OCI-M1 (cell line): ENCODE data around the gene RPP30.
"Not testable (repeated sequence)": the region's sequence is repeated elsewhere in the genome, so short reads cannot be mapped to it uniquely, and the experiment has no call there.

Experiments
- DNase-seq: peaks from one replicate; lab custom pipeline; 2025; lab: John Stamatoyannopoulos, UW

RPP30 gene

DNA sequence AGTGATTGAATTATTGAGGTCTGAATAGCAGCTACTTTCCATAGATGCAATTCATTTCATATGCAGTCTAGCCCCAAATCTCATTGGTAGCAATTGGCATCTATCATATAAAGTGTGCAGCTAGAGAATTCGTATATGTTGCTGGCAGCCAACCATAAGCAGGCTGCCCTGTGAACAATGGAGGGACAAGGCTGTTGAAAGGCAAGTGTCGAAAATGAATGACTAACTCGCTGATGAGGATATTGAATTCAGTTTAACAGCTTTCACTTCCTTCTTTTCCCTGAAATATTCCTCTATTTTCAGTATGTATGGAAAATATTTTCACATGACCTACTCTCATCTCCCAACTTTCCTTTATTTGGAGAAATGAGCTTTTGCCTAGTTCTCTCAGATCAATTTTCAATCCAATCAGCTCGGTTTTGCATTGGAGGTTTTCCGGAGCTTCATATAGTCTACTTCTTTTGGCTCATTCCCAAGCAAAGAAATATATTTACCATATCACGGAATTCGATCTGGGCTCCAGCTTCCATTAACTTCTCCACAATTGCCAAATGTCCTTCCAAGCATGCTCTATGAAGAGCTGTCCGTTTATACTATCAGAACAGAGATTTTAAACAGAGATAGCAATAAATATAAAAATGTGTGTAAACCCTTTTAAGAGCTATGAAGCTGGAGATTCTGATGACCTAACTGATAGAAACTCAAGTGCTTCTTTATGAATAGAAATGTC lies 45.6 kb downstream of the RPP30 start:
- DNase-seq, result no peak

DNA sequence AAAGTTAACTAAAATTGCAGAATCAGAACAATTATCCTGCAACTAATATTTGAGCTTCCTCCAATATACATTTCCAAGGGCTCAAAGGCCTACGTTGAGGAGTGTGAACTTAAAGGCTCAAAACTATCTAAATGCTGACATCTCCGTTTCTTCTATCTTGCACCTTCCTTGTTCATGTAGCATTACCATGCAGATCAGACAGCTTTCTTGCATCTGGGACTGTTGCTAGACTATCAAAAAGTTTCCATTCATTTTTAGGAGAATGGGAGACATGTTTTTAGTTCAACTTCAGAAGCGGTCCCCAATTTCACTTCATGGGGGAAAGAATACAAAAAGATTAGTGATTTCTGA lies 46.2 kb downstream of the RPP30 start:
- DNase-seq, result no peak

DNA sequence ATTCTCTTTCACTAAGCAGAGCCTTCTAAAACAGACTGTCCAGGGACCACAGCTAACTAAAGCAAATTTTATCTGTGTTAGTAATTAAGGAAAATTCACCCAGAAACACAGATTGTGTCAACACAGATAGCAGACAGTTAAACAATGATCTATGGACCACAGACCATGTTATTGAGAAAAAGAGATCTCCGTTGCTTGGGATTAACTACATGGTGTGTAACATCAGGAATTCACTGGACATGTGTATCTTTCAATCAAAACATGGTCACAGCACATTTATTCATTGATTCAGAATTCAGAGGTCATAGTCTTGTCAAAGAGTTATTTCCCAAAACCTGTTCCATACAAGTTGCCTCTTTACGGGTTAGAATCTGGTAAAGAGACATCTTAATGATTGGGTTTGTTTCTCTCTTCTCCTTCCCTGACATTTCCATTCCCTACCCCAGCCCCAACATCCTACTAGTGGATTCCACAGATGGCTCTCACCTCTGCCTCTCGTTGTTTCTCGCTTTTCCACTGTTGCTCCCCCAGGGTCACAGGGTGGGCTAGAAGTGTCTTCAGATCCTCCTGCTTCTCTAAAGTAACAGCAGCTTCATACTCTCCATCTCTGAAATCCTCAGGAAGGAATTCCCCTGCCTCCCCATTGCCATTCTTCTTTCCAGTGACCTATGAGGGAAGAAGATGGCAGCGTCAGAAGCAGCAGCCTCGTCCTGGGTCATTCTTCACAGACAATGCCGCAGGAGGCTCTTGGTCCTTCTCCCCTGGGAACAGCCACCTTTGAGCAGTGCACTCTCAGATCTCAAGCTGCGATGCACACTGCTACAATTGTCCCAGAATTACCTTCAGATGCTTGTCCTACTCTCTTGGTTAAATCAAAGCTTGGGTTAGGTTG lies 48.2 kb downstream of the RPP30 start:
- no peak for DNase-seq

DNA sequence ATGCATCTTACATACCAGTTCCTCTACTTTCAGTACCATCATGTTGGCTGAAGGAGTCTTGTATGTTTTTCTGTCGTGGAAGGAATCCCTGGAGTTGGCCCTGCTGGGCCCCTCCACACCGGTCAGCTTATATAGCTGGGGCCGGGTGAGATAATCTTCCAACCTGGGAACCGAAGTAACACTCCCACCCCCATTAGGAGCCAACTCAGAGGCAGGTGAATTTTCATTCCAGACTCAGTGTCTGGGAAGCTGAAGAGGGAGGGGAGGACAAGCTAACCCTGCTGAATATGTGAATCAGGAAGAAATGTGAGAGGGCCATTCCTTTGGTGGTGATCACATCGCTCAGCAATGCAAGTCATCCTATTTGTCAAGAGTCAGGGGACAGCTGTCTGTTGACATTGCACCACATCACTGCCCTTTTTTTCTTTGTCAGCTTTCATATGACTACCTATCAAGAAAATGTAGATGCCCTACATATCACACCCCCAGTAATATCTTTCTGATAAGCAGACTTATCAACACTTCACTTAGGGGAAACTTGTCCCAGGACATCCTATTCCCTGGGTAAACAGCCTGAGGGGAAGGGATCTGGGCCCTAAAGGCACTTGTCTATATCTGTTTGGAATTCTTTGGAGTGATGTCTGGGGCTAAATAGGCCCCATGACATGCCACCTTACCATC lies 49.4 kb downstream of the RPP30 start, which contains the start of gene ANKRD1:
Gene ANKRD1 (minus strand): TSS at position 102 of the 681 bp plus-strand sequence. CDS start 60 bp downstream, at position 42.
- no peak for DNase-seq

DNA sequence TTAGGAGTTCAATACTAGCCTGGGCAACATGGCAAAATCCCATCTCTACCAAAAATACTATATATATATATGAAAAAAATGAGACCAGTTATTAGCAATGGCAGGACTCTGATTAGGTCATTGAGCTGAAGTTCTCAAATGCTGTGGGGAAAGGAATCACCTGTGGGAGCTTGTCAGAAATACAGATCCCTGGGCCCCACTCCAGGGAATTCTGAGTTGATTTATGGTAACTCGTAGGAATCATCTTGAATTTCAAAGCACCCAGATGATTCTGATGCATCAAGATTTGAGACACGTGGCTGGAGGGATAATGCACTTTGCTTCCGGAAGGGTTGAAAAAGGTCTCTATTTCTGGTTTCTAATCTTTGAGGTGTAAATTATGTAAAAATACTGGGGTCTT lies 50.1 kb downstream of the RPP30 start:
- DNase-seq, result no peak

DNA sequence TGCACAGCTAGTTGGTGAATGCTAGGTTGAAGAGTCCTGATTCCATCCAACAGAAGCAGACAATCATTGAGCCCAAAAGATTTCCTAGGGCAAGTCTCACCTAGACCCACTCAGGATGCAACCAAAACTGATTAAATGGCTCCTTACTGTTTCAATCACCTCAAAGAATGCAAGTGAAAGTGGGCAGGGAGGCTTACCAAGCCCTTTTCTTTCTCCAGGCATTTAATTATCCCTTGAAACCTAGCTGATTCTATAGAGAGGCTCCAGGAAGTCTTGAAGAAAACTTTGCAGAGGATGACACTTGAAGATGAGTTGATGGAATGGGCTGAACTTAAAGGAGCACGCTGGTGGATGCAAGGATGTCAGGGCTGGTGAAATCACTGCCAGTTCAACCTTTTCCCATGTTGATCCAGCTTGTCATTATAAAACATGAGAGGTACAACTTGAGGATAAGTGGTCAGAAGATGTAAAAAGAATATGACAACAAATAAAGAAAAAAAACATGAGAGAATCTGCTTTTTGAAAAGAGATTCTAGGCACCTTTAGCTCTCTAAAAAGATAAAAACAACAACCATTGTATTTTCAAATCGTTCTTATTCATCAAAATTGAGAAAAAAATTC lies 51.4 kb downstream of the RPP30 start:
- DNase-seq, result no peak

DNA sequence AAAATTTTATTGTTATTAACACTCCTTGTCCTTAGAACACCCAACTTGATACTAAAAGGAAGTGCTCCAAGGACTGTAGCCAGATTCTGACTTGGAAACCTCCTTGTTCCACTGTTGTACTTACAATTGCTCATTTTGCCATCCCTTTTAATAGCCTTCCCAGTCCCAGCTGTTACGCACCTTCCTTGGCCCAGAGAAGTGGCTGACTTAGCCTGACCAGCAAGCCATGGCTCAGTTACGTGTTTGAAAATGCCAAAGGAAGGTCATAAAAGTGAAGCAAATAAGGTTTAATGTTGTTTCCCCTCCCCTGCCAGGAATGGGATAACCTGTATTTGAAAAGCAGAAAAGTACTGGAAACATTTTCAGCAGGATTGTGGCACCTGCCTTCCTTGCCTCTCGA lies 52.8 kb downstream of the RPP30 start:
- no peak for DNase-seq

DNA sequence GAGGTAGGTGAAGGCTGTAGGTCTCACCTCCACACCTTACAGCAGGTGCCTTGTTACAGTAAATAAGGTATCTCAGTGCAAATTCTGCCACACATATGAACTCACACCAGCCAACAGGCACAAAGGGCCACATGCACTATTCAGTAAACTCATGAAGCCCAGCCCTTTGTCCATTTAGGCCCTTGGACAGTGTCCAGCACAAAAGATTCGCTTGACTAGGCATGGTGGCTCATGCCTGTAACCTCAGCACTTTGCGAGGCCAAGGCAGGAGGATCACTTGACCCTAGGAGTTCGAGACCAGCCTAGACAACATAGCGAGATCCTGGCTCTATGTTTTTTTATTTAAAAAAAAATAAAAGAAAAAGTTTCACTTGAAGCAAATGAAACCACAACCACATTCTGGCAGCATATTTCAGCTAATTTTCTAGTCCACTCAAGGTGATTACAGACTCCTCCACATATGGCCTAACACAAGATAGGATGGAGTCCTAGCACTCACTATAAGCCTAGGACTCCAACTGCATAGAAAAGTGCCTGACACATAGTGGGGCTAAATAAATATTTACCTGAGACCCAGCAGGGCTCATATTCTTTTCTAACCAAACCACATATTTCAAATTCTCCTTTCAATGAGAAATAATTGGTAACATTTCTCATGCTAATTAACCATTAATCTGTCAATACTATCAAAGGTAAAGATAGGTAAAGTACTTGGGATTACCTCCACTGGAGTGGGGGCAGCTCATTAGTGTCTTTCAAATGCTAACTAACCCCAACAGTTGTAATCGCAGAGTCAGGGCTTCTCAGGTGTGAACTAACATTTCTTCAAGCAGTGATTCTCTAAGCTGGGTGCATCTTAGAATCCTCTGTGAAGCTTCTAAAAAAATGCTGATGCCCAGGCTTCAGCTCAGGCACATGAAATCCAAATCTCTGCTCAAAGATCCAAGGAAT lies 53.6 kb downstream of the RPP30 start:
- DNase-seq, result no peak

DNA sequence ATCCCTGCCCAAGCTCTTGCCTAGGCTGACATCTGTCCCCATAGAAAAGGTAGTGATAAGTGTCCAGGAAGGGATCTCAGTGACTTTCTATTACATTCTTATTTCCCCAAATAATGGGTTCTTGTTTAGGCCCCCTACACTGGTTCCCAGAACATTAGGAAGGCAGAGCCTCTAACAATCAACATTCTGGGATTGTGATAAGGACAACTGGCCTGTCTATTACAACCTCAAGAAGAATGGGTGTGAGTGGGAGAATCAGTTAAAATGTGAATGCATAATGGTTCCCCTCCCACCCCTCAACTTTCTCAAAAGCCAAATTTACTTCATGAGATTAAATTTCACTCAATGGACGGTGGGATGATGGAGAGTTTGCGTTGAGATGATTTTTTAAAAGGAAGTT lies 55.5 kb downstream of the RPP30 start:
- no peak for DNase-seq

DNA sequence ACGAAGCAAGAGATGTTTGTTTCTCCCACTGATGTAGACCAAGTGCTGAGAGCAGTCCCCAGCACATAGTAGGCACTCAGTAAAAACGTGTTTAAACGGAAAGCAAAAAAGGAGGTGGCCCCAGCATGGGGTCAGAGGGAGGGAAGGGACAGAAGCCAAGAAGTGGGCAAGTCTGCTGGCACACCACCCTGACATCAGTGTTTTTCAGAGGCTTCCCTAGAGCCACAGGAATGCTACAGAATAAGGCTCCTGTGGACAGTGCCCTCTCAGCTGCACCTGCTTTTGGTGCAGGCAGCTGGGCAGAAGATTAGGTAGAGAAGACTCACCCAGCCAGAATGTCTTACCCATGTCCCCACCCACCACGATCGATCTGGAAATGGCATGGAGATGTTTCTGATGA lies 57.4 kb downstream of the RPP30 start:
- no peak for DNase-seq

DNA sequence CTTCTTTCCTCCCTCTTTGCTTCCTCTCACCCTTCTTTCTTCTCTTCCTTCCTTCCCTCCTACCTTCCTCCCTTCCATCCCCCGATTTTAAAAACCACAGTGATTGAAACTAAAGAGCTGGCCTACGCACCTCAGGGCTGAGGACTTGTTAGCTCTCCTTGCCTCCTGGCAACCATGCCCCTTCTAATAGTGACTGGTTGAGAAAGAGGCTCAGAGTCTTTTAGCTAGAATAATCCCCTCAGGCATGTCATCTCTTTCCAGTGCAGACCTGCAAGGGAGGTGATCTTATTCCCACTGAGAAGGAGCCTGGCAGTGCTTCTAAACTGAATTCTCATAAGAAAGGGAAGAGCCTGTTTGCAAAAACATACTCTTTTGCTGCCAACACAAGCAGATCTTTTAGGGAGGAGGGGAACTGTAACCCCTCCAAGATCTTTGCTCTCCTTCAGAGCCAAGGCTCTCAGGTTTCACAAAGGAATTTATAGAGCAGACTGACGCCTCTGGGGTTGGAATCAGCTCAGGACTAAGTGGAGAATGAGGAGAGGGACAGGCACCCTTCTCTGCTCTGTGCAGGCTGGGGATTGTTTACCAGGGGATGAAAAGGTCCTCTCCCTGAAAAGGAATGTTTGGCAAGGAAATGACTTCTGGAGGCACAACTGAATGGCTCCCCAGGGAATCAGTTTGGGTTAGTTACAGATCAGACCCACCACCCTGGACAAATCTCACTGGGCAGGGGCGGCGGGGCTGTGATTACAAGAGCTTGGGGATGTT lies 58.5 kb downstream of the RPP30 start:
- no peak for DNase-seq

DNA sequence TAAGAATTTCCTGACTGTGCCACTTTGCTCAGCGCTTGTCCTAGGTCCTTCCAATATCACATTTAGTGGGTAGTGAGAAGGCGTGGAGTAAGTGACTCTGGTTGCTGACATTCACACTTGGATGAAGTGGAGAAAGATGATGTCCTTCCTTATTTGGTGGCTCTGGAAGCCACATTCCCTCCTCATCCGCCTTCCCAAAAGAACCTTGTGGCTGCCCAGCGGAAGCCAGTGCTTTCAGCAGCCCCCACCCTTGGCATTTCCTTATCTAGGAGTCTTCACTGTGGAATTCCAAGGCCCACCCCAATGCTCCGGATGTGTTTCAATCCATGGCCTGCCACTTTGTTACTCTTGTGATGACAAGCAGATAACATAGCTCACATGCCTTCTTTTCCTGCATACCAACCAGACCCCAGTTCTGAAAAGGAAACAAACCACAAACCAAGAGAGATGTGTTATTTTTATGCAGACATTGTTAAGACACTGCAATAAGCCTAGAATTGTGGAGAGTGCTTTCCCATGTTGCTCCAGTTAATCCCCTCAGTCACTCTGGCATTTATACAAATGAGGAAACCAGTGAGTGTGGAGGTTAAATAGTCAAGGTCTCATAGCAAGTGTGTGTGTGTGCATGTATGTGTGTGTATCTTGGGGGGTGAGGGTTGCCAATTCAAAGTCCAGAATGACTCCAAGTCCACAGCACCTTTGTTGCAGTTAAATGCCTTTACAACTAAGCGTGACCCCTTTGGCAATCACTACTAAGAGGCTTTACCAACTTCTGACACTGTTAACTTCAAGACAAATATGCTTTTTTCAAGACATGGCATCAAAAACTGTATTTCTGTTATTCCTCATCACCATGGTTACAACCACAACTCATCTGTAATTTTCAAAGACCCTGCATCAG lies 59.4 kb downstream of the RPP30 start:
- DNase-seq, result no peak

DNA sequence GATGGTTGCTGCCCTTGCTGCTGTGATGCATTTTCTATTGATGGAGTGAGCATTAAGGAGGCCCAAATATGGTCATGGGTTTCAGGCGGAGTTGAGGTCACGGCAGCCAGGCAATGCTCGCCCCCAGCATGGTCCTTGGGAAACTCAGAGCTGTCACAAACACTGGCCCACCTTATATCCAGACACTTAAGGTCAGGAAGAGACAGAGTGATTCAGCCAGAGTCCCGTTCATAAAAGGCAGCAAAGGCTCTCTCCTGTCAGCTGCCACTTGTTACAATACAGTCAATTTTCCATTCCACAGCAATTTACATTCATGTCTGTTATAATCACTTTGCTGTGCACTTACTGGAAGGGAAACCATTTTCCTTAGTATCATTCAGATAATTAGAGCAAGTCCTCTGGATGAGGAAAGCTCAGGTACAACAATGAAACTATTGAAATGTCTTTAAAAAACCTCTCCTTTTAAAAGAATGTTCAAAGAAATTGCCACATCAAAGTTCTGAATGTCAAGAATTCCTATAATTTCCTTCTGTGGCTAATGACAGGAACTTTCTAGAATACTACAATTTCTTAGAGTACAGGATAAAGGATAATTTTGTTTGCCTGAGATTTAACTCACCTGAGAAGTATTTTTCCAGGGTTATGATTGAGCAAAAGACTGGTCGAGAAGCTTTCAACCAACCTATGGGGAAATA lies 64.0 kb downstream of the RPP30 start:
- no peak for DNase-seq

DNA sequence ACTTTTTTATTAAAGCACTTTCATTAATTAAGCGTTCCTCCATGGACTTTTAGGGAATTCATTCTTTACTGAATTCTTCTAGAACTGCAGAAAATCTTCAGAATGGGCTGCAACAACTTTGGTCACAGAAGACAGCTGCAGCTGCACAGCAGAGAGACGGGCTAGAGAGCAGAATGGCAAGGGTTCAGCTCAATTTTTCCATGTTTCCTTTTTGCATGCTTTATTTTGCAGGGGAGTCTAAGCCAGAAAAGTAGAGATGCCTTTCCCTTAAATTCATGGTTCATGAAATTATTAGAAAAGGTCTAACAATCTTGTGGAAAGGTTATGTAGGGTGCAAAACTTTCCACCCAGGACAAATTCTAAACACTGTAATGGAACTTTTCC lies 64.5 kb downstream of the RPP30 start:
- DNase-seq, result no peak

DNA sequence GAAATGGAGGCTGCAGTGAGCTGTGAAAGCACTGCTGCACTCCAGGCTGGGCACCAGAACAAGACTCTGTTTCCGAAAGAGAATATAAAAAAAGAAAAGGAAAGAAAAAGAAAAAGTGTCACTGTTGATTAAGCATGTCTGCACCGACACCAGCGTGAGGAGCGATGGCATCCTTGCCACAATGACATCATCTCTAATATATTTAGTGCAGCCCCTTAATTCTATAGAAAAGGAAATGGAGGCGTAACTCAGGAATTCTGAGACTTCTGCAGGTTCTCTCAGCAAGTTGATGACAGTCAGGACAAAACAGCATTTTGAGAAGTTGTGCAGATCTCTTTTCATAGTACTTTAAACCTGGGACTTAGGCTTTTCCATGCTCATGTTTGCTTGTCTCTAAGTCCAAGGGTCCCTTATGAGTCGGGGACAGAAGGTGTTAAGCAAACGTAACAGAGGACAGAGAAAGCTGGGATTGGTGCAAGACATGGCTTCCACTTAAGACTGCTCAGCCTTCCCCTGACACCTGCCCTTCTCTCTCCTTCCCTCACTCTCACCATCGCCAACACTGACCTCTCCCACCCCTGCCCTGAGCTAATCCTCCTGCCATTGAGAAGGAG lies 66.0 kb downstream of the RPP30 start:
- no peak for DNase-seq

DNA sequence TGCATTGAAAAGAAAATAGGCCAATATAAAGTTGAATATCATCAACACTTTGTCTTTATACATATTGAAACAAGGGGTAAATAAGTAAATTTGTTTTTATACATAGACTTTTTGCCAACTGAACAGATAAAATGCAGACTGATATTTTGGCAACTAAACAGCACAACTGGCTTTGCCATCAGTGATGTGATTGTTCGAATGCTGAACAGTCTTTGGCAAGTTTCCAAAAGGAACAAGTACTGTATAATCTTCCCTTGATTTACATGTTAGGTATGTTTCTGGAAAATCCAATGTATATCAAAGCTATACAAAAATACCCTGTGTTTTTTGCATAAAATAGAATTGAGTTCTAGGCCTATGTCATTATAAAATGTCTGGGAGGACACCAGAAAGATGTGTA lies 67.3 kb downstream of the RPP30 start:
- no peak for DNase-seq

DNA sequence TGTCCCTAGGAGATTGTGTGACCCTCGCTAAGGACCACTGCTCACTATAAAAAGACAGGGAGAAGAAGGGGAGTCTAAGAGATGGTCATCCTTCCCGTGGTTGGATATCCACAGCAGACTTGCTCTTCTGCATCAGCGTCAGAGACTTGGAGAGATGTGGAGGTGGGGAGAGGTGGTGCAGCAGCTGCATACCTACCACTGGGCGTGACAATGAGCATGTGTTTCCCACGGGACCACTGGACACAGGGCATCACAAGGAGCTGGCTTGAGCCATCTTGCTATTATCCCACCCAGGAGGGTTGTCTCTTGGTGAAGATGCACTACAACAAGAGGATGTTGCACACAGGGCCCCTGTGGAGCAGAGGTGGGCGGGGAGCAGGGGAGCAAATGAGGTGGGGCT lies 67.9 kb downstream of the RPP30 start:
- no peak for DNase-seq

DNA sequence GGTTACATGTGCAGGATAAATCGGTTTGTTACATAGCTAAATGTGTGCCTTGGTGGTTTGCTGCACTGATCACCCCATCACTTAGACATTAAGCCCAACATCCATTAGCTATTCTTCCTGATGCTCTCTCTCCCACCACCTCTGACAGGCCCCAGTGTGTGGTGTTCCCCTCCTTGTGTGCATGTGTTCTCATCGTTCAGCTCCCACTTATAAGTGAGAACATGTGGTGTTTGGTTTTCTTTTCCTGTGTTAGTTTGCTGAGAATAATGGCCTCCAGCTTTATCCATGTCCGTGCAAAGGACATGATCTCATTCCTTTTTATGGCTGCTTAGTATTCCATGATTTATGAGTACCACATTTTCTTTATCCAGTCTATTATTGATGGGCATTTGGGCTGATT lies 71.2 kb downstream of the RPP30 start:
- not testable (repeated sequence) for DNase-seq
